Measurements from ENCODE around the gene TRAF3IP1.

TRAF3IP1 gene

DNA sequence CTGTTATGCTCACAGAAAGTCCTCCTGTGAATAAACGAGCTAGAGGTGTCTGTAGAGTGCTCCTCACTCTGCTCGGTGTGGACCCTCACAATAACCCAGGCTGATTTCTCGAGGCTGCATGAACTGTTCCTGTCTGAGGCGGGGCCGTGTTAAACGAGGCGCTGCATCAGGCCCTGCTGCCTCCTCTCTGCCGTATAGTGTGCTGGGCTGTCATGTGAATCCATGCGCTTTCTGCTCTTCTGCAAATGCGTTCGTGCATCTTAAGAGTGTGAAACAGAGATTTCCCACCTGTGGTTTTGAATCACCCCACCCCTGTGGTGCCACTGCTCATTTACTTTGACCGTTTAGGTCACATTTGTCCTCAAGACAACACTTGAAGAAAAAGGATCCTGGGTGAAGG lies 26.2 kb downstream of the TRAF3IP1 start:
- FAIRE-seq, result peak; percentile 85
- DNase-seq (ENCODE audit: insufficient read length, low spot score), result peak; percentile 41
- TF ChIP-seq PAX5 (IDR thresholded peaks at IDR 0.05; ENCODE audit: insufficient read depth, low read length, severe bottlenecking) (no peak), TAF1 (IDR thresholded peaks at IDR 0.05; ENCODE audit: low read depth, low read length) (no peak), POLR2A (IDR thresholded peaks at IDR 0.05; ENCODE audit: low read depth, low read length) (no peak), POLR2AphosphoS5 (IDR thresholded peaks at IDR 0.05; ENCODE audit: low read depth, low read length) (no peak), SPI1 (IDR thresholded peaks at IDR 0.05; ENCODE audit: low read depth, low read length) (no peak), POU2F2 (IDR thresholded peaks at IDR 0.05; ENCODE audit: low read depth, low read length) (no peak)

DNA sequence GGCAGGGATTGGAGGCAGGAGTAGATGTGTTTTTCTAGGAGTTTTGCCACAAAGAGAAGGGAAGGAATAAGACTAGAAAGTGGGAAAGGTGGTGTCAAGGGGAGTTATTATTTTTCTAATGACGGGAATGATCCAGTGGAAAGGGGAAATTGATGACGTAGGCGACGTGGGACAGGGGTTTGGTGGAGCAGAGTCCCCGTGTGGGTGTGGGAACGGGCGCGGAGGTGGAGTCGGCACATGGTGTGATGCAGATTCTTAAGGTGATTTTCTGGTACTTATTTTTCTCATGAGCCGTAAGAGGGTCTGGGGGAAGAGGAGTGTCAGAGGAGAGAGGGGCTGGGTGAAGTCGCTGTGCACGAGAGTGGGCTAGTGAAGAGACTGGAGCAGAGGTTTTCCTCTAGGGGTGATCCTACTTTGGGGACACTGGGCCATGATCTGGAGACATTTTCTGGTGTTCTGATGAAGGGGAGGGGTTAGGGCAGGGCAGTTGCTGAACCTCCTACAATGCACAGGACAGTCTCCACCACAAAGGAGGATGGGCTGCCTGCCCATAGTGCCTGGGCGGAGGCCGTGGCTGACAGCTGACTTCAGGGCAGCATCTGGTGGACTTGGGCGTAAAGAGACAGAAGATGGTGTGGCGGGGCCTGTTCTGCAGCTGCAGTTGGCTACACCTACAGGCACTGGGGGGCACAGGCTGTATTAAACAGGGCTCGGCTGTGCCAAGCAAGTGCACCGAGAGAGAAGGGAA lies 30.0 kb downstream of the TRAF3IP1 start:
- FAIRE-seq (no peak), DNase-seq (ENCODE audit: insufficient read length, low spot score) (no peak)
- no peak for TF ChIP-seq POU2F2 (IDR thresholded peaks at IDR 0.05; ENCODE audit: low read depth, low read length)
- no peak for TF ChIP-seq PAX5 (IDR thresholded peaks at IDR 0.05; ENCODE audit: insufficient read depth, low read length, severe bottlenecking)
- TF ChIP-seq POLR2AphosphoS5 (IDR thresholded peaks at IDR 0.05; ENCODE audit: low read depth, low read length), result no peak
- TF ChIP-seq SPI1 (IDR thresholded peaks at IDR 0.05; ENCODE audit: low read depth, low read length), result no peak
- no peak for TF ChIP-seq POLR2A (IDR thresholded peaks at IDR 0.05; ENCODE audit: low read depth, low read length)
- TF ChIP-seq TAF1 (IDR thresholded peaks at IDR 0.05; ENCODE audit: low read depth, low read length), result no peak

DNA sequence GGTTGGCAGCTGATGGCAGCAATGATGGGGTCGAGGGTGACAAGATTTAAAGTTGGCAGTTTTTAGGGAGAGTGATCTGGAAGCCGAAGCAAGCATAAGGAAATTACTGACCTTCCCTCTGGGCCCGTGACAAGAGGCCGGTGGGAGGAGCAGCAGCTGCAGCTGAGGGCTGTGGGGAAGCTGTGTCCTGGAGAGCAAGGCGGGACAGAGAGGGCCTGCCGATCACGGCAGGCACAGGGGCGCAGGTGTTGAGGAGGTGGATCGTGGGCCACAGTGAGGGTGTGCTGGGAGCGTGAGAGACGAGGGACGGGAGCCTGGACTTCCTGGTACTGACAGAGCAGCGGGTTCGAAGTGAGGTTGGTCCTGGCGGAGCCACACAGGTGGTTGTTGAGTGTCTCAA lies 31.0 kb downstream of the TRAF3IP1 start:
- DNase-seq (ENCODE audit: insufficient read length, low spot score) (no peak), FAIRE-seq (no peak)
- TF ChIP-seq POLR2A (IDR thresholded peaks at IDR 0.05; ENCODE audit: low read depth, low read length) (no peak), POU2F2 (IDR thresholded peaks at IDR 0.05; ENCODE audit: low read depth, low read length) (no peak), SPI1 (IDR thresholded peaks at IDR 0.05; ENCODE audit: low read depth, low read length) (no peak), TAF1 (IDR thresholded peaks at IDR 0.05; ENCODE audit: low read depth, low read length) (no peak), PAX5 (IDR thresholded peaks at IDR 0.05; ENCODE audit: insufficient read depth, low read length, severe bottlenecking) (no peak), POLR2AphosphoS5 (IDR thresholded peaks at IDR 0.05; ENCODE audit: low read depth, low read length) (no peak)

DNA sequence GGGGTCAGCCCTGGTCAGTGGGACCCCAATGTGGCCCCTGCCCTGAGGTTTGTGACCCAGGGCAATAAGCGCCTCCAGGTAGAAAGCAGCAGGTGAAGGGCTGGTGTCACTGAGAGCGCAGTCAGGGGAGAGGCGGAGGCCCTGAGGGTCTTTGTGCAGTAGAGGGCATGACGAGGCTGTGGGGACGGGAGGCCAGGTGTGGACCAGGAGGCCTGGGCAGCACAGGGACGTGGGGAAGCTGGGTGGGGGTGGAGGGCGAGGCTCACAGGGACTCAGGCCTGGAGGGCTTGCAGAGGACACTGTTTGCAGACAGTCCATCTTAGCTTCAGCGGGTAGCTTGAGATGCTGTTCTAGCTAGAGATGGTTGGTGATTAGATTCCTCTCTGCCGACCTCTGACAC lies 32.0 kb downstream of the TRAF3IP1 start:
- TF ChIP-seq POLR2AphosphoS5 (IDR thresholded peaks at IDR 0.05; ENCODE audit: low read depth, low read length) (no peak), POLR2A (IDR thresholded peaks at IDR 0.05; ENCODE audit: low read depth, low read length) (no peak)
- no peak for FAIRE-seq
- DNase-seq (ENCODE audit: insufficient read length, low spot score), result no peak

DNA sequence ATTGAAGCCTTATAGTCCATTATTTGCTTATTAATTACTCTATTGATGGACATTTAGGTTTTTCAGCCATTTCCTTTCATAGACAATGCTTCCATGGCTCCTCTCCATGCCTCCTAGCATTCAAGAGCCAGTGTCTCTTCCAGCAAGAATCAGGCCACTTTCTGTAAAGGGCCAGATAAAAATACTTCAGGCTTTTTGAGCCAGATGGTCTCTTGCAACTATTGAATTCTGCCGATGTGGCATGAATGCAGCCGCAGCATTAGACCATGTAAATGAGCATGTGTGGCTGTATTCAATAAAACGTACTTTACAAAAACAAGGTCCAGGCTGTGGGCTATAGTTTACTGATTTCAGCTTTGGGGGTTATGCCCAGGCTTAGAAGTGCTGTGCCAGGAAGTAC lies 38.5 kb downstream of the TRAF3IP1 start:
- TF ChIP-seq POU2F2 (IDR thresholded peaks at IDR 0.05; ENCODE audit: low read depth, low read length), result no peak
- DNase-seq (ENCODE audit: insufficient read length, low spot score) (no peak), FAIRE-seq (no peak)

DNA sequence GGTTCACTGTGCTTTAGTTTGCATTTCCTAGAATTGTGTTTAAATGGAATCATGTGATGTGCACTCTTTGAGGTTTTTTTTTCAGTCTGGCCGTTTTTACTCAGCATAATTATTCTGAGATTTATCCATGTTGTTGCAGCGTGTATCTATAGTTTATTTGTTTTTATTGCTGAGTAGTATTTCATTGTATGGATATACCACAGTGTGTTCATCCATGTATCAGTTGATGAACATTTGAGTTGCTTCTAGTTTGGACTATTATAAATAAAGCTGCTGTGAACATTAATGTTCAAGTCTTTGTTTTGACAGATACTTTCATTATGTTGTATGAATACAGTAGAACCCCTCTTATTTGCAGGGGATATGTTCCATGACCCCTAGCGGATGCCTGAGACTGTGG lies 39.1 kb downstream of the TRAF3IP1 start:
- no peak for FAIRE-seq

DNA sequence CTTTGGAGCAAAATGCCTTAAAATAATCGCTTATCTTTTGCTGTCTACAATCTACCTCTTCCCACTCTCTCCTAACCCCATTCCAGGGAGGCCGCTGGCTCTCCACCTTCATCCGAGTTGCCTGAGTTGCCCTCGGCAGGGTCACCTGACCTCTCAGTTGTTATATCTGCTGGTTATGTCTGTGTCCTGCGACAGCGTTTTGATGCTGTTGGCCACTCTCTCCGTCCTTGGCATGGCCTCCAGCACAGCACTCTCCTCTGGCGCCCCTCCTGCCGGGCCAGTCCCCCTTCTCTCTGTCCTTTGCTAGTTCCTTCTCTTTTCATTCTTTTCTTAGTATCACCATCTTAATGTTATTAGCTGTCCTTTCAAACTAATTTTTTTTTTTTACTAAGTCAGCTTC lies 41.6 kb downstream of the TRAF3IP1 start:
- no peak for DNase-seq (ENCODE audit: insufficient read length, low spot score)
- peak; percentile 13 for FAIRE-seq
- no peak for TF ChIP-seq TAF1 (IDR thresholded peaks at IDR 0.05; ENCODE audit: low read depth, low read length)
- no peak for TF ChIP-seq POU2F2 (IDR thresholded peaks at IDR 0.05; ENCODE audit: low read depth, low read length)
- no peak for TF ChIP-seq POLR2AphosphoS5 (IDR thresholded peaks at IDR 0.05; ENCODE audit: low read depth, low read length)
- no peak for TF ChIP-seq SPI1 (IDR thresholded peaks at IDR 0.05; ENCODE audit: low read depth, low read length)
- TF ChIP-seq PAX5 (IDR thresholded peaks at IDR 0.05; ENCODE audit: insufficient read depth, low read length, severe bottlenecking), result no peak
- TF ChIP-seq POLR2A (IDR thresholded peaks at IDR 0.05; ENCODE audit: low read depth, low read length), result no peak

More for the DNA sequence above, 39.1 kb downstream of the TRAF3IP1 start:
- no peak for DNase-seq (ENCODE audit: insufficient read length, low spot score)
- no peak for TF ChIP-seq POU2F2 (IDR thresholded peaks at IDR 0.05; ENCODE audit: low read depth, low read length)

DNA sequence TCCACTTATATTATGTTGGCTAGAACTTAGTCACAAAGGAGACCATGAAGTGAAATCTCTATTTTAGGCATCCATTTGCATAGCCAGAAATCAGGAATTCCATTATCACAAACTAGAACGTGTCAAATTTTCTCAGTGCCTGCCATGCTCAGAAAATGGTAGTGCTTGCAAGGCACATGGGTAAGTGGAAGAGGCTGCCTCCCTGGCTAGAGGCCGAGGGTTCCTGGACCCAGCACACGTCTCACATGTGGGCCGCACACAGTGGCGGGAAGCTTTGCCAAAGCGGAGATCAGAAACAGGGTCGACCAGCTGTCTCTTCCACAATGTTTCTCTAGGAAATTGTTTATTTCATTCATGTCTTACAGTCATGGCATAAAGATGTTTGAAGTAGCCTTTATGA lies 42.3 kb downstream of the TRAF3IP1 start:
- DNase-seq (ENCODE audit: insufficient read length, low spot score) (no peak), FAIRE-seq (no peak)
- no peak for TF ChIP-seq TAF1 (IDR thresholded peaks at IDR 0.05; ENCODE audit: low read depth, low read length)
- TF ChIP-seq POLR2A (IDR thresholded peaks at IDR 0.05; ENCODE audit: low read depth, low read length), result no peak
- TF ChIP-seq POU2F2 (IDR thresholded peaks at IDR 0.05; ENCODE audit: low read depth, low read length), result no peak
- TF ChIP-seq SPI1 (IDR thresholded peaks at IDR 0.05; ENCODE audit: low read depth, low read length), result no peak
- TF ChIP-seq PAX5 (IDR thresholded peaks at IDR 0.05; ENCODE audit: insufficient read depth, low read length, severe bottlenecking), result no peak
- no peak for TF ChIP-seq POLR2AphosphoS5 (IDR thresholded peaks at IDR 0.05; ENCODE audit: low read depth, low read length)

DNA sequence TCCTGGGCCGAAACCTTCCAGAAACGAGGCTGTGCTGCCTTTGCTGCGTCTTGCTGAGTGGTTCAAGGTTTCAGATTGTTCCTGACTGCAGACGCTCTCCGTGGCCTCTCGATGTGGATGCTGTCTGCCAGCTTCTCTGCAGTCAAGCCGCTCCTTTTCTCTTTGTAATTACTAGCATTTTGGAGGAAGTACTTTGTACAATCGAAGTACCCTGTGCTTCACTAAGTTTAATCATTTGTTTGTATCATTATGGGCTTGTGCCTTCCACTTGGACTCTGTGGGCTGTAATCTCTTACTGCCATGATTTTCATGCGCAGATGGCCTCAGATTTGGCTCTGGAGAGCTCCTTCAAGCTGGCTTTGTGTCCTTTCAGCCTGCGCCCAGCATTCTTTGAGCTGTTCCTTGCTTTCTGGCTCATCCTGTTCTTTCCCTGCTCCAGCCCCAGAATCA lies 49.3 kb downstream of the TRAF3IP1 start:
- DNase-seq (ENCODE audit: insufficient read length, low spot score) (no peak), FAIRE-seq (no peak)
- TF ChIP-seq POLR2A (IDR thresholded peaks at IDR 0.05; ENCODE audit: low read depth, low read length), result no peak
- no peak for TF ChIP-seq PAX5 (IDR thresholded peaks at IDR 0.05; ENCODE audit: insufficient read depth, low read length, severe bottlenecking)

DNA sequence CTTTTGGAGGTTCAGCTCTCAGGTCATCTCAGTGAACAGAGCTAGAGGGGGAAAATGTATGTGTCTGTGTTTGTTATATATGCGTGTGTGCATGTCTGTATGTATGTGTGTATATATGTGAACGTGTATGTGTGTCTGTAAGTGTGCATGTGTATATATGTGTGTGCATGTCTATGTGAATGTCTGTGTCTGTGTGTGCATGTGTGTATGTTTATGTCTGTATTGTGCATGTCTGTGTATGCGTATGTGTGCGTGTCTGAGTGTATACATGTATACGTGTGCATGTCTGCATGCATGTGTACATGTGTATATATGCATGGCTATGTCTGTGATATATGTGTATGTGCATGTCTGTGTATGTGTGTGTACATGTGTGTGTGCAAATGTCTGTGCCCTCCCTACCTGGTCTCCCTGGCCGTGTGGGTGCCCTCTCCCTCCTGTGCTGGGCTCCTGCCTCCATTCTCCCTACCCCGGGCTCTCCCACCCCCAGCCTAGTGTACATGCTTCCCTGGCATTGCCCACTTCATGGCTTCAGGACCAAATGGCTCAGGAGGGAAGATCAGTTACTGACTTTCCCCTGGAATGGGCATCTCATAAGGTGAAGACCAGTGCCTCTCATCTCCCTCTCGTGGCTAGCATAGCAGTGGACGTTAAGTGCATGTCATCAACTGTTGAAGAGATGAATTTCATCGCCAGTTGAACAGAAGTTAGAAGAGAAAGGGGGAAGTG lies 49.9 kb downstream of the TRAF3IP1 start:
- FAIRE-seq, result peak; percentile 71
- TF ChIP-seq PAX5 (IDR thresholded peaks at IDR 0.05; ENCODE audit: insufficient read depth, low read length, severe bottlenecking) (no peak), POLR2A (IDR thresholded peaks at IDR 0.05; ENCODE audit: low read depth, low read length) (no peak), TAF1 (IDR thresholded peaks at IDR 0.05; ENCODE audit: low read depth, low read length) (no peak), SPI1 (IDR thresholded peaks at IDR 0.05; ENCODE audit: low read depth, low read length) (no peak), POLR2AphosphoS5 (IDR thresholded peaks at IDR 0.05; ENCODE audit: low read depth, low read length) (no peak), POU2F2 (IDR thresholded peaks at IDR 0.05; ENCODE audit: low read depth, low read length) (no peak)
- no peak for DNase-seq (ENCODE audit: insufficient read length, low spot score)
